Stimulated activated memory B cell treated with anti-CD40 and anti-IgM and Interleukin-4, amounts not matched to agents 10 μg/mL and 1 μg/mL and 100 μg/mL, for 72 hours (primary cell): ENCODE data around the gene TRAF3IP1.
A peak's percentile ranks its signal among the peaks of the same experiment; 100 is the strongest.
"Not testable (repeated sequence)": the region's sequence is repeated elsewhere in the genome, so short reads cannot be mapped to it uniquely, and the experiment has no call there.

Experiments used
- ATAC-seq: fragments of 150-1000 bp; cut with Tn5 transposase; 2 replicates; pipeline ENCODE4 v1.10.0; 2021
- H3K27ac Mint-ChIP-seq: one replicate; pipeline ENCODE4 v1.8.0; 2022; ENCODE audit warnings: mild to moderate bottlenecking, mixed read lengths
- H3K27me3 Mint-ChIP-seq: one replicate; pipeline ENCODE4 v1.8.0; 2022; ENCODE audit warnings: mixed read lengths
- H3K36me3 Mint-ChIP-seq: one replicate; pipeline ENCODE4 v1.8.0; 2022; ENCODE audit warnings: mixed read lengths
- H3K4me1 Mint-ChIP-seq: one replicate; pipeline ENCODE4 v1.8.0; 2022; ENCODE audit warnings: mixed read lengths
- H3K4me3 Mint-ChIP-seq: one replicate; pipeline ENCODE4 v1.8.0; 2022; ENCODE audit warnings: mild to moderate bottlenecking, moderate library complexity, mixed read lengths
- H3K9me3 Mint-ChIP-seq: one replicate; pipeline ENCODE4 v1.8.0; 2022; ENCODE audit warnings: mixed read lengths

The TRAF3IP1 gene

GRCh38 chr2:238314576-238314975 lies 5.7 kb upstream of the TRAF3IP1 start:
- no peak for ATAC-seq
- H3K4me1 Mint-ChIP-seq: no peaks in the 10 kb centered on the region
- peaks cover 32% of the 10 kb centered on the region for H3K27me3 Mint-ChIP-seq
- H3K9me3 Mint-ChIP-seq: no peaks in the 10 kb centered on the region
- no peak overlapping the region for H3K27ac Mint-ChIP-seq
- H3K36me3 Mint-ChIP-seq: no peaks in the 10 kb centered on the region
- no peak overlapping the region for H3K4me3 Mint-ChIP-seq

- no peak for ATAC-seq
- Mint-ChIP-seq H3K4me1 (no peaks in the 10 kb centered on the region), H3K4me3 (no peak overlapping the region), H3K27me3 (peaks cover 29% of the 10 kb centered on the region), H3K9me3 (no peaks in the 10 kb centered on the region), H3K36me3 (no peaks in the 10 kb centered on the region), H3K27ac (no peak overlapping the region)
These were observed 5.2 kb upstream of the TRAF3IP1 start for GRCh38 chr2:238315031-238315595.

- no peaks in the 10 kb centered on the region for H3K9me3 Mint-ChIP-seq
- H3K36me3 Mint-ChIP-seq: peaks cover 5% of the 10 kb centered on the region
- H3K4me3 Mint-ChIP-seq: peak overlapping the region; percentile 85
- H3K4me1 Mint-ChIP-seq: peaks cover 27% of the 10 kb centered on the region
- peaks cover 7% of the 10 kb centered on the region for H3K27me3 Mint-ChIP-seq
- H3K27ac Mint-ChIP-seq: no peak overlapping the region
- ATAC-seq: peak; percentile 72
These were observed 447 bp downstream of the TRAF3IP1 start for GRCh38 chr2:238320648-238321281.

- no peak for ATAC-seq
- H3K9me3 Mint-ChIP-seq: no peaks in the 10 kb centered on the region
- no peaks in the 10 kb centered on the region for H3K27me3 Mint-ChIP-seq
- H3K27ac Mint-ChIP-seq: no peak overlapping the region
- peak overlapping the region; percentile 70 for H3K4me3 Mint-ChIP-seq
- H3K4me1 Mint-ChIP-seq: peaks cover 27% of the 10 kb centered on the region
- peaks cover 6% of the 10 kb centered on the region for H3K36me3 Mint-ChIP-seq
These were observed 1.1 kb downstream of the TRAF3IP1 start for GRCh38 chr2:238321467-238321866.

GRCh38 chr2:238322001-238322411 lies 1.7 kb downstream of the TRAF3IP1 start:
- H3K4me3 Mint-ChIP-seq: peak overlapping the region; percentile 18
- H3K27ac Mint-ChIP-seq: no peak overlapping the region
- peaks cover 11% of the 10 kb centered on the region for H3K36me3 Mint-ChIP-seq
- no peak for ATAC-seq
- H3K9me3 Mint-ChIP-seq: no peaks in the 10 kb centered on the region
- H3K4me1 Mint-ChIP-seq: peaks cover 27% of the 10 kb centered on the region
- H3K27me3 Mint-ChIP-seq: no peaks in the 10 kb centered on the region

GRCh38 chr2:238324248-238324647 lies 3.9 kb downstream of the TRAF3IP1 start:
- not testable (repeated sequence) for ATAC-seq, H3K27ac Mint-ChIP-seq

GRCh38 chr2:238325694-238326093 lies 5.4 kb downstream of the TRAF3IP1 start:
- Mint-ChIP-seq H3K9me3 (no peaks in the 10 kb centered on the region), H3K27ac (no peak overlapping the region), H3K4me1 (peaks cover 27% of the 10 kb centered on the region), H3K27me3 (no peaks in the 10 kb centered on the region), H3K36me3 (peaks cover 39% of the 10 kb centered on the region), H3K4me3 (no peak overlapping the region)
- ATAC-seq: no peak

More at GRCh38 chr2:238324248-238324647, 3.9 kb downstream of the TRAF3IP1 start:
- H3K9me3 Mint-ChIP-seq, H3K4me3 Mint-ChIP-seq, H3K27me3 Mint-ChIP-seq: not testable (repeated sequence)
- peaks cover 27% of the 10 kb centered on the region for H3K4me1 Mint-ChIP-seq
- H3K36me3 Mint-ChIP-seq: peaks cover 30% of the 10 kb centered on the region

- Mint-ChIP-seq H3K4me3 (no peak overlapping the region), H3K4me1 (peaks cover 19% of the 10 kb centered on the region), H3K27me3 (no peaks in the 10 kb centered on the region), H3K27ac (no peak overlapping the region), H3K9me3 (no peaks in the 10 kb centered on the region), H3K36me3 (peaks cover 39% of the 10 kb centered on the region)
- ATAC-seq: no peak
These were observed 6.6 kb downstream of the TRAF3IP1 start for GRCh38 chr2:238326801-238327365.

- Mint-ChIP-seq H3K36me3 (peaks cover 39% of the 10 kb centered on the region), H3K9me3 (no peaks in the 10 kb centered on the region), H3K4me3 (no peak overlapping the region), H3K27me3 (no peaks in the 10 kb centered on the region), H3K27ac (no peak overlapping the region), H3K4me1 (peaks cover 13% of the 10 kb centered on the region)
- ATAC-seq: no peak
These were observed 7.4 kb downstream of the TRAF3IP1 start for GRCh38 chr2:238327751-238328150.

GRCh38 chr2:238330391-238330790 lies 10.1 kb downstream of the TRAF3IP1 start:
- no peak for ATAC-seq
- Mint-ChIP-seq H3K4me3 (no peak overlapping the region), H3K36me3 (peaks cover 54% of the 10 kb centered on the region)

GRCh38 chr2:238331916-238332315 lies 11.6 kb downstream of the TRAF3IP1 start:
- no peaks in the 10 kb centered on the region for H3K27me3 Mint-ChIP-seq
- no peaks in the 10 kb centered on the region for H3K9me3 Mint-ChIP-seq
- no peak overlapping the region for H3K27ac Mint-ChIP-seq
- peaks cover 7% of the 10 kb centered on the region for H3K4me1 Mint-ChIP-seq
- H3K4me3 Mint-ChIP-seq: no peak overlapping the region
- H3K36me3 Mint-ChIP-seq: peaks cover 50% of the 10 kb centered on the region
- ATAC-seq: no peak

More at GRCh38 chr2:238330391-238330790, 10.1 kb downstream of the TRAF3IP1 start:
- H3K27me3 Mint-ChIP-seq: no peaks in the 10 kb centered on the region
- H3K27ac Mint-ChIP-seq: no peak overlapping the region
- peaks cover 7% of the 10 kb centered on the region for H3K4me1 Mint-ChIP-seq
- H3K9me3 Mint-ChIP-seq: no peaks in the 10 kb centered on the region

GRCh38 chr2:238334885-238335284 lies 14.6 kb downstream of the TRAF3IP1 start:
- Mint-ChIP-seq H3K9me3 (no peaks in the 10 kb centered on the region), H3K36me3 (peaks cover 35% of the 10 kb centered on the region), H3K4me1 (peaks cover 7% of the 10 kb centered on the region), H3K4me3 (no peak overlapping the region), H3K27ac (no peak overlapping the region), H3K27me3 (no peaks in the 10 kb centered on the region)
- ATAC-seq: no peak

GRCh38 chr2:238335591-238335990 lies 15.3 kb downstream of the TRAF3IP1 start:
- H3K9me3 Mint-ChIP-seq, H3K27me3 Mint-ChIP-seq: not testable (repeated sequence)
- peaks cover 32% of the 10 kb centered on the region for H3K36me3 Mint-ChIP-seq

GRCh38 chr2:238336151-238336550 lies 15.8 kb downstream of the TRAF3IP1 start:
- no peak overlapping the region for H3K27ac Mint-ChIP-seq
- no peaks in the 10 kb centered on the region for H3K27me3 Mint-ChIP-seq
- H3K36me3 Mint-ChIP-seq: peaks cover 32% of the 10 kb centered on the region
- H3K9me3 Mint-ChIP-seq: no peaks in the 10 kb centered on the region
- H3K4me3 Mint-ChIP-seq: no peak overlapping the region
- ATAC-seq: no peak
- peaks cover 7% of the 10 kb centered on the region for H3K4me1 Mint-ChIP-seq

More at GRCh38 chr2:238335591-238335990, 15.3 kb downstream of the TRAF3IP1 start:
- not testable (repeated sequence) for H3K4me1 Mint-ChIP-seq, ATAC-seq, H3K4me3 Mint-ChIP-seq, H3K27ac Mint-ChIP-seq

- peaks cover 7% of the 10 kb centered on the region for H3K4me1 Mint-ChIP-seq
- H3K27me3 Mint-ChIP-seq: no peaks in the 10 kb centered on the region
- no peak overlapping the region for H3K27ac Mint-ChIP-seq
- no peak overlapping the region for H3K4me3 Mint-ChIP-seq
- peaks cover 32% of the 10 kb centered on the region for H3K36me3 Mint-ChIP-seq
- no peaks in the 10 kb centered on the region for H3K9me3 Mint-ChIP-seq
- no peak for ATAC-seq
These were observed 16.6 kb downstream of the TRAF3IP1 start for GRCh38 chr2:238336793-238337444.
